ENCODE data around the gene CLTCL1. TPM values are rescaled to one million over a fixed set of nuclear protein-coding genes. Genes with fewer than 3 reads are reported as not detected.

The CLTCL1 gene
- polyA plus RNA-seq, 1 donor (not counting 4 experiments of a cell fraction or from before 2014, with no cell fraction given), result 12.4 TPM

DNA sequence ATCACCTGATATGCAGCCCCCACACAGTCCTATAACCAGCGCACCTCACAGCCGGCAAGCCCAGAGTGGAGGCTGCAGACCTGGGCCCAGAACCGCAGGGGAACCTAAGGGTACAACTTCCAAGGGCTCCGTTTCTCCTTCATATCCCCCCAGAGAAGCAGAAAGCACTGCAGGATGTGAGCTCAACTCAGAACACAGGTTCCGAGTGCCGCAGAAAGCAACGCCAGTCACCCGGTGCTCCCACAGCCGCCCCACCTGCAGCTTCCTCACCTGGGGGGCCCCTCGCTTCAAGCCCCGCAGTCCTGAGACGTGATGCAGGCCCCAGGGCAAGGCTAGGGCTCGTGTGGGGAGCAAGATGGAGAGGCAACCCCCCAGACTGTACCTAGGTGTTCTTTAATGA is 158.0 kb downstream of the CLTCL1 start:
- Histone ChIP-seq H3K27me3 (ENCODE audit: control insufficient read depth, extremely low read depth, insufficient read depth, low read length) (no peaks in the 10 kb centered on the region), H3K9me3 (ENCODE audit: control insufficient read depth, low read depth, low read length) (no peaks in the 10 kb centered on the region), H3K4me2 (ENCODE audit: control insufficient read depth, extremely low read depth, insufficient read depth, low read depth, low read length) (no peak overlapping the region), H3K4me1 (ENCODE audit: control insufficient read depth, extremely low read depth, insufficient read depth, low read length) (peaks cover 19% of the 10 kb centered on the region), H3K9ac (ENCODE audit: control insufficient read depth, extremely low read depth, insufficient read depth, low read length) (no peak overlapping the region), H3K4me3 (ENCODE audit: control insufficient read depth in 2 of 3, extremely low read depth in 1 of 3, insufficient read depth in 2 of 3, low read depth in 1 of 3, low read length in 3 of 3) (no peak overlapping the region), H4K20me1 (ENCODE audit: control insufficient read depth, extremely low read depth, insufficient read depth, low read length) (no peaks in the 10 kb centered on the region), H3K27ac (ENCODE audit: control insufficient read depth, insufficient read depth, low read length) (no peak overlapping the region), H3K9me1 (ENCODE audit: control insufficient read depth, extremely low read depth, insufficient read depth, low read length) (peaks cover 3% of the 10 kb centered on the region), H2AFZ (ENCODE audit: control insufficient read depth, low read length) (no peak overlapping the region), H3K79me2 (ENCODE audit: control insufficient read depth, insufficient read depth, low read length) (no peaks in the 10 kb centered on the region), H3K36me3 (ENCODE audit: control insufficient read depth in 2 of 2, extremely low read depth in 1 of 2, insufficient read depth in 2 of 2, low read length in 2 of 2) (peaks cover 17 to 31% of the 10 kb centered on the region in 2 experiments)
- no peak for DNase-seq (ENCODE audit: low read depth, low spot score)
- TF ChIP-seq EZH2 (IDR thresholded peaks at IDR 0.05; ENCODE audit: low read length), result no peak
- TF ChIP-seq, protein P1, sequence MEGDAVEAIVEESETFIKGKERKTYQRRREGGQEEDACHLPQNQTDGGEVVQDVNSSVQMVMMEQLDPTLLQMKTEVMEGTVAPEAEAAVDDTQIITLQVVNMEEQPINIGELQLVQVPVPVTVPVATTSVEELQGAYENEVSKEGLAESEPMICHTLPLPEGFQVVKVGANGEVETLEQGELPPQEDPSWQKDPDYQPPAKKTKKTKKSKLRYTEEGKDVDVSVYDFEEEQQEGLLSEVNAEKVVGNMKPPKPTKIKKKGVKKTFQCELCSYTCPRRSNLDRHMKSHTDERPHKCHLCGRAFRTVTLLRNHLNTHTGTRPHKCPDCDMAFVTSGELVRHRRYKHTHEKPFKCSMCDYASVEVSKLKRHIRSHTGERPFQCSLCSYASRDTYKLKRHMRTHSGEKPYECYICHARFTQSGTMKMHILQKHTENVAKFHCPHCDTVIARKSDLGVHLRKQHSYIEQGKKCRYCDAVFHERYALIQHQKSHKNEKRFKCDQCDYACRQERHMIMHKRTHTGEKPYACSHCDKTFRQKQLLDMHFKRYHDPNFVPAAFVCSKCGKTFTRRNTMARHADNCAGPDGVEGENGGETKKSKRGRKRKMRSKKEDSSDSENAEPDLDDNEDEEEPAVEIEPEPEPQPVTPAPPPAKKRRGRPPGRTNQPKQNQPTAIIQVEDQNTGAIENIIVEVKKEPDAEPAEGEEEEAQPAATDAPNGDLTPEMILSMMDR (optimal IDR thresholded peaks at IDR 0.05 in 1 of 3, IDR thresholded peaks at IDR 0.05 in 1 of 3, conservative IDR thresholded peaks at IDR 0.05 in 1 of 3; ENCODE audit: extremely low read depth in 1 of 3, insufficient read depth in 2 of 3, low read length in 3 of 3), result no peak
- dilution Hi-C loops (cut with MboI; ENCODE audit: extremely low pct_ligation_motif_present, low sequenced_read_pairs), result no loop called here
- FAIRE-seq, result no peak

GRCh38 chr22:19132693-19133400 is 158.7 kb downstream of the CLTCL1 start:
- Histone ChIP-seq H4K20me1 (ENCODE audit: control insufficient read depth, extremely low read depth, insufficient read depth, low read length) (no peaks in the 10 kb centered on the region), H3K27me3 (ENCODE audit: control insufficient read depth, extremely low read depth, insufficient read depth, low read length) (no peaks in the 10 kb centered on the region), H3K4me2 (ENCODE audit: control insufficient read depth, extremely low read depth, insufficient read depth, low read depth, low read length) (no peak overlapping the region), H2AFZ (ENCODE audit: control insufficient read depth, low read length) (no peak overlapping the region), H3K4me3 (ENCODE audit: control insufficient read depth in 2 of 3, extremely low read depth in 1 of 3, insufficient read depth in 2 of 3, low read depth in 1 of 3, low read length in 3 of 3) (no peak overlapping the region), H3K79me2 (ENCODE audit: control insufficient read depth, insufficient read depth, low read length) (no peaks in the 10 kb centered on the region), H3K36me3 (ENCODE audit: control insufficient read depth in 2 of 2, extremely low read depth in 1 of 2, insufficient read depth in 2 of 2, low read length in 2 of 2) (peaks cover 17 to 25% of the 10 kb centered on the region in 2 experiments), H3K27ac (ENCODE audit: control insufficient read depth, insufficient read depth, low read length) (no peak overlapping the region), H3K9me3 (ENCODE audit: control insufficient read depth, low read depth, low read length) (no peaks in the 10 kb centered on the region), H3K9me1 (ENCODE audit: control insufficient read depth, extremely low read depth, insufficient read depth, low read length) (peaks cover 3% of the 10 kb centered on the region), H3K4me1 (ENCODE audit: control insufficient read depth, extremely low read depth, insufficient read depth, low read length) (peaks cover 19% of the 10 kb centered on the region), H3K9ac (ENCODE audit: control insufficient read depth, extremely low read depth, insufficient read depth, low read length) (no peak overlapping the region)
- TF ChIP-seq EZH2 (IDR thresholded peaks at IDR 0.05; ENCODE audit: low read length), result no peak
- TF ChIP-seq, protein P1 (optimal IDR thresholded peaks at IDR 0.05 in 1 of 3, IDR thresholded peaks at IDR 0.05 in 1 of 3, conservative IDR thresholded peaks at IDR 0.05 in 1 of 3; ENCODE audit: extremely low read depth in 1 of 3, insufficient read depth in 2 of 3, low read length in 3 of 3), result no peak
- FAIRE-seq, result no peak
- no peak for DNase-seq (ENCODE audit: low read depth, low spot score)
- dilution Hi-C loops (cut with MboI; ENCODE audit: extremely low pct_ligation_motif_present, low sequenced_read_pairs), result no loop called here
